Skeletal muscle satellite cell (primary cell): ENCODE results near the gene ITK.
"Not testable (repeated sequence)": the region's sequence is repeated elsewhere in the genome, so short reads cannot be mapped to it uniquely, and the experiment has no call there.

ENCODE experiments used
- H3K27me3 ChIP-seq: 2 replicates; pipeline ENCODE4 v1.7.0; 2013; ENCODE audit warnings: low read length; ENCODE audit not compliant: control insufficient read depth, insufficient read depth
- H3K36me3 ChIP-seq: 2 replicates; pipeline ENCODE4 v1.7.0; 2013; ENCODE audit warnings: mild to moderate bottlenecking, control low read depth, low read length; ENCODE audit not compliant: insufficient read depth
- H3K4me1 ChIP-seq: 2 replicates; pipeline ENCODE4 v1.7.0; 2013; ENCODE audit warnings: low read length; ENCODE audit not compliant: control insufficient read depth, insufficient read depth
- H3K4me2 ChIP-seq: 2 replicates; pipeline ENCODE4 v1.7.0; 2013; ENCODE audit warnings: mild to moderate bottlenecking, low read length
- H3K4me3 ChIP-seq: 2 replicates; pipeline ENCODE4 v1.7.0; 2013; ENCODE audit warnings: low read length
- H3K9ac ChIP-seq: 2 replicates; pipeline ENCODE4 v1.7.0; 2013; ENCODE audit warnings: mild to moderate bottlenecking, low read depth, low read length, moderate library complexity
- H3K9me3 ChIP-seq: replicated peaks from 2 replicates; pipeline ENCODE4 v1.7.0; 2013; ENCODE audit warnings: mild to moderate bottlenecking, control low read depth, low read length

Gene ITK

DNA sequence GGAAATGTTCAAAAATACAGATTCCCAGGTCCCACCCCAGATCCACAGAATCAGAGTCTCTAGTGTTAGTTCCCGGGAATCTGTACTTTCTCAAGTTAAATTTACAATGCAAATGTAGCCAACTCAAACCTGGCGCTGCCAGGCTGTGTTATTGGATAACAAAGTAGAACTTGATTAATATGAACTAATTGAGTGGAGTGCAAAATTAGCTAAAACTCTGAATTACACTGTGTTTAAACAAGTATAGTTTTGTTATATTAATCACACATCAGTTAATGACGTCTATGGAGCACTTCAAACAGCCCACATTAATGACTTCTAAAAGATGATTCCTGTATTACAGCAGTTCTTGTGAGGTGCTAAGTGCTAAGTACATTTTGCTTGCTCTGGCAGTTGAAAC is 52.9 kb downstream of the ITK start:
- Histone ChIP-seq H3K9me3 (no peaks in the 10 kb centered on the region), H3K4me1 (no peaks in the 10 kb centered on the region), H3K4me3 (no peak overlapping the region), H3K9ac (no peak overlapping the region), H3K27me3 (peaks cover 5% of the 10 kb centered on the region), H3K36me3 (no peaks in the 10 kb centered on the region), H3K4me2 (no peak overlapping the region)

GRCh38 chr5:157236423-157236822 is 55.8 kb downstream of the ITK start:
- Histone ChIP-seq H3K4me1 (no peaks in the 10 kb centered on the region), H3K4me2 (no peak overlapping the region), H3K9ac (no peak overlapping the region), H3K27me3 (peaks cover 8% of the 10 kb centered on the region), H3K4me3 (no peak overlapping the region), H3K36me3 (no peaks in the 10 kb centered on the region), H3K9me3 (no peaks in the 10 kb centered on the region)

DNA sequence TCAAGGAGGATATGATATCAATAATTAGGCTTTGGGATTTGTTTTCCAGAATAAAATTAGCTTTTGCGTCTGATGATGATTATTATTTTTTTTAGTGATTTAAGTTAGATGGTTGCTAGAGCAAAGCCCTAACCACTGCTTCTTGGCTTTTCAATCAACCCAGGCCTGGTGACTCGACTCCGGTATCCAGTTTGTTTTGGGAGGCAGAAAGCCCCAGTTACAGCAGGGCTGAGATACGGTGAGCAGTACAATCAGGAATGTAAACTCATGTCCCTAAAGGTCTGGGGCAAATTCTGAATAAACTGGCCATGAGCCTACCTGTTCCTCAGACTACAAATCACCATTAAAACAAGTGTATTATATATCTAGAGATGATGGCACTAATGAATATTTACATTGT is 60.8 kb downstream of the ITK start:
- no peaks in the 10 kb centered on the region for H3K9me3 ChIP-seq
- H3K4me3 ChIP-seq = no peak overlapping the region
- H3K4me2 ChIP-seq = no peak overlapping the region
- no peaks in the 10 kb centered on the region for H3K36me3 ChIP-seq
- no peaks in the 10 kb centered on the region for H3K4me1 ChIP-seq
- H3K27me3 ChIP-seq = peaks cover 8% of the 10 kb centered on the region
- no peak overlapping the region for H3K9ac ChIP-seq

DNA sequence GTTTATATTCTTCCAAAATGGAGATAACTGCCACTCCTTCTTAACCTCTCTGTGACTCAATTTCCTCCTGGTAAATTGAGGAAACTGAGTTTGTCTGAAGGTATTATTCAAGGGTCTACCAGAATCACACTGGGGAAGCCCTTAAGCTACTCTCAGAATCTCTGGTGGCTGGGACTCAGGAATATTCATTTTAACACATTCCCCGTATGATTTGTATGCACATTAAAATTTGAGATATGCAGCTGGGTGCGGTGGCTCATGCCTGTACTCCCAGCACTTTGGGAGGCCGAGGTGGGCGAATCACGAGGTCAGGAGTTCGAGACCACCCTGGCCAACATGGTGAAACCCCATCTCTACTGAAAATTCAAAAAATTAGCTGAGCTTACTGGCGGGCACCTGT is 64.1 kb downstream of the ITK start:
- H3K36me3 ChIP-seq, H3K4me2 ChIP-seq: not testable (repeated sequence)

DNA sequence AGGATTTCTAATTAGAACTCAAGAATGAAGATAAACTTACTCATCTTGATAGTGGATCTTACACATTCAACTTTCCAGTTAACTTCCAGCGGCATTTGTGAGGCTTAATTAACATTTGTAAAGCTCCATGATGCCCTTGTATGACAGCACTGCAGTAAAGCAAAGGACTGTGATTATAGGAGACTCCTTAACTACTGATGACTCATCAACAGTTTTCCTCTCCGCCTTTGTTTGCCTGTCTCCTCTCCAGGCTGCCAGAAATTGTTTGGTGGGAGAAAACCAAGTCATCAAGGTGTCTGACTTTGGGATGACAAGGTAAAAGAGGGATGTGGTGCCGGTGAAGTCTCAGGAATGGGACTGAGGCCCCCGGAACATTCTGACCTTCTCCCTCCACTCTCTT is 64.8 kb downstream of the ITK start:
- H3K9me3 ChIP-seq = no peaks in the 10 kb centered on the region
- no peaks in the 10 kb centered on the region for H3K27me3 ChIP-seq
- no peaks in the 10 kb centered on the region for H3K4me1 ChIP-seq
- no peak overlapping the region for H3K9ac ChIP-seq
- no peaks in the 10 kb centered on the region for H3K36me3 ChIP-seq
- H3K4me3 ChIP-seq = no peak overlapping the region
- no peak overlapping the region for H3K4me2 ChIP-seq

More for the DNA sequence above, 64.1 kb downstream of the ITK start:
- H3K4me1 ChIP-seq, H3K27me3 ChIP-seq, H3K4me3 ChIP-seq, H3K9ac ChIP-seq, H3K9me3 ChIP-seq: not testable (repeated sequence)

GRCh38 chr5:157245886-157246285 is 65.2 kb downstream of the ITK start:
- Histone ChIP-seq H3K9me3 (no peaks in the 10 kb centered on the region), H3K36me3 (no peaks in the 10 kb centered on the region), H3K27me3 (no peaks in the 10 kb centered on the region), H3K4me3 (no peak overlapping the region), H3K9ac (no peak overlapping the region), H3K4me1 (no peaks in the 10 kb centered on the region), H3K4me2 (no peak overlapping the region)

GRCh38 chr5:157247267-157247666 is 66.6 kb downstream of the ITK start:
- H3K9ac ChIP-seq = no peak overlapping the region
- no peak overlapping the region for H3K4me2 ChIP-seq
- H3K36me3 ChIP-seq = no peaks in the 10 kb centered on the region
- H3K27me3 ChIP-seq = peaks cover 3% of the 10 kb centered on the region
- no peaks in the 10 kb centered on the region for H3K4me1 ChIP-seq
- H3K9me3 ChIP-seq = no peaks in the 10 kb centered on the region
- H3K4me3 ChIP-seq = no peak overlapping the region

DNA sequence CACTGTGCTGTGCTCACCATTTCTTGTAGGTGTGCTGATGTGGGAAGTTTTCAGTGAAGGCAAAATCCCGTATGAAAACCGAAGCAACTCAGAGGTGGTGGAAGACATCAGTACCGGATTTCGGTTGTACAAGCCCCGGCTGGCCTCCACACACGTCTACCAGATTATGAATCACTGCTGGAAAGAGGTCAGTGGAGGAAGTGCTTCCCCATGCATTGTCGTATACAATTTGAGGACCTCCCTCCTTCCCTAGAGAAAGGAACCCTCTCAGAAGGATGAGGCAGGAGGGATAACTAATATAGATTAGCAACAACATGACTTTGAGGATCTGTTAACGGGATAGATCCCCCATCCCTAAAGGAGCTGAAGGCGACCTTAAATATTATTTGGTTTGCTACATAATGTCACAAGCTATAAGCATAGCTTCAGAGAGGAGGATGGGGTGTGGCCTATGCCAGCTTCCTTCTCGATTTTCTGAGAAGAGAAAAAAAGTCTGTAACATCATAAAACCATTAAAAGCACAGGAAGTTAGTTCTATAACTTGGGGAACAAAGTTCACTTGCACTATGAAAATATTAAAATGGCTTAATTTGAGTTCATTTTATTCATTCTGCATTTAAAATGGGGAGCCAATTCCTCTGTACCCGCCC is 68.3 kb downstream of the ITK start:
- Histone ChIP-seq H3K36me3 (no peaks in the 10 kb centered on the region), H3K27me3 (peaks cover 3% of the 10 kb centered on the region), H3K9ac (no peak overlapping the region), H3K9me3 (no peaks in the 10 kb centered on the region), H3K4me1 (peaks cover 8% of the 10 kb centered on the region), H3K4me2 (no peak overlapping the region), H3K4me3 (no peak overlapping the region)

DNA sequence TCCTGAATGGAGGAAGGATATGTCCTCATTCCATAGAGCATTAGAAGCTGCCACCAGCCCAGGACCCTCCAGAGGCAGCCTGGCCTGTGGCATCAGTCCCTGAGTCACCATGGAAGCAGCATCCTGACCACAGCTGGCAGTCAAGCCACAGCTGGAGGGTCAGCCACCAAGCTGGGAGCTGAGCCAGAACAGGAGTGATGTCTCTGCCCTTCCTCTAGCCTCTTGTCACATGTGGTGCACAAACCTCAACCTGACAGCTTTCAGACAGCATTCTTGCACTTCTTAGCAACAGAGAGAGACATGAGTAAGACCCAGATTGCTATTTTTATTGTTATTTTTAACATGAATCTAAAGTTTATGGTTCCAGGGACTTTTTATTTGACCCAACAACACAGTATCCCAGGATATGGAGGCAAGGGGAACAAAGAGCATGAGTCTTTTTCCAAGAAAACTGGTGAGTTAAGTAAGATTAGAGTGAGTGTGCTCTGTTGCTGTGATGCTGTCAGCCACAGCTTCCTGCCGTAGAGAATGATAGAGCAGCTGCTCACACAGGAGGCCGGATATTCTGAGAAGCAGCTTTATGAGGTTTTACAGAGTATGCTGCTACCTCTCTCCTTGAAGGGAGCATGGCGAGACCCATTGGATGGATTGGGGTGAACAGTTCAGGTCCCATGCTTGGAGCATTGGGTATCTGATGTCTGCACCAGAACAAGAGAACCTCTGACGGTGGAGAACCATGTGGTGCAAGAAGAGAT is 72.2 kb downstream of the ITK start:
- H3K4me1 ChIP-seq = peaks cover 8% of the 10 kb centered on the region
- H3K27me3 ChIP-seq = peaks cover 3% of the 10 kb centered on the region
- peak overlapping the region; percentile 45 for H3K4me2 ChIP-seq
- peak overlapping the region; percentile 7 for H3K9ac ChIP-seq
- H3K4me3 ChIP-seq = no peak overlapping the region
- H3K9me3 ChIP-seq = no peaks in the 10 kb centered on the region
- no peaks in the 10 kb centered on the region for H3K36me3 ChIP-seq

DNA sequence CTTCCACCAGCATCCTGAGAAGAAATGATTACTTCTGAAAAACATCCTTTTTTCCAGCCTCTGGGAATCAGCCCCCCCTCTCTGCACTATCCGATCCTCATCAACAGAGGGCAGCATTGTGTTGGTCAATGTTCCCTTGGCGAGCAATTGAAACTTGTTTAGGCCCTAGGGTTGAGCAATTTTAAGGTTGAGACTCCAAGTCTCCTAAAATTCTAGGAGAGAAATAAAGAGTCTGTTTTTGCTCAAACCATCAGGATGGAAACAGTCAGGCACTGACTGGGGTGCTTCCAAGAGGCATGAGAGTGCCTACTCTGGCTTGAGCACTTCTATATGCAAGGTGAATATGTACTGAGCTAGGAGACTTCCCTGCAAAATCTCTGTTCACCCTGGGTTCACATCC is 72.9 kb downstream of the ITK start:
- Histone ChIP-seq H3K27me3 (peaks cover 3% of the 10 kb centered on the region), H3K4me1 (peaks cover 8% of the 10 kb centered on the region)

GRCh38 chr5:157258450-157258849 is 77.8 kb downstream of the ITK start:
- Histone ChIP-seq H3K9ac (no peak overlapping the region), H3K36me3 (no peaks in the 10 kb centered on the region), H3K9me3 (no peaks in the 10 kb centered on the region), H3K27me3 (peaks cover 32% of the 10 kb centered on the region), H3K4me3 (no peak overlapping the region), H3K4me1 (no peaks in the 10 kb centered on the region), H3K4me2 (no peak overlapping the region)

More for the DNA sequence above, 72.9 kb downstream of the ITK start:
- H3K4me2 ChIP-seq = peak overlapping the region; percentile 45
- no peaks in the 10 kb centered on the region for H3K36me3 ChIP-seq
- no peaks in the 10 kb centered on the region for H3K9me3 ChIP-seq
- no peak overlapping the region for H3K4me3 ChIP-seq
- H3K9ac ChIP-seq = peak overlapping the region; percentile 7

DNA sequence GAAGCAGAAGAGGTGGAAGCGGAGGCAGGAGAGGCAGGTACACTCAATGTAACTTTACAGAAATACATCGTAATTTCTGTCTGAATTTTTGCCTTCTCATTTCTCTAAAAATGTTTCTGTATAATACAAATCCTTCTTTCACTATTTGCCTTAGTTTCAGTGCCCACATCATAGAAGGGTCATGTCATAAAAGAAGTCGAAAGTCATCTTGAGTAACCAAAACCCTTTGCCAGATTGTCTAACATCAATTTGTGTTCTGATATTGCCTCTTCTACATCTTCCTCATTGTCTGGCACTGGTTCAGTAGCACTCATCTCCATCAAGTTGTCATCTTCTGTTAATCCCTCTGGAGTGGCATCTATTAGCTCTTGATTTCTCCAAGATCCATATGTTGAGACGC is 79.1 kb downstream of the ITK start:
- Histone ChIP-seq H3K27me3 (peaks cover 38% of the 10 kb centered on the region), H3K4me2 (no peak overlapping the region), H3K4me3 (no peak overlapping the region), H3K36me3 (no peaks in the 10 kb centered on the region), H3K9ac (no peak overlapping the region), H3K4me1 (no peaks in the 10 kb centered on the region), H3K9me3 (no peaks in the 10 kb centered on the region)
